GM06990 (cell line): ENCODE results near the gene MAD1L1.

Experiments
- DNase-seq: peaks from one replicate; pipeline ENCODE4 v3.0.0-alpha.2; 2011; ENCODE audit not compliant: insufficient read length; ENCODE audit errors: extremely low read depth
- H3K27me3 ChIP-seq: replicated peaks from 2 replicates; pipeline ENCODE4 v1.6.0; 2011; ENCODE audit warnings: low read length; ENCODE audit not compliant: control insufficient read depth, insufficient read depth
- H3K36me3 ChIP-seq: 2 replicates; pipeline ENCODE4 v1.5.1; 2011; ENCODE audit warnings: low read length; ENCODE audit not compliant: control insufficient read depth, insufficient read depth
- H3K4me3 ChIP-seq: replicated peaks from 2 replicates; pipeline ENCODE4 v1.5.1; 2011; ENCODE audit warnings: low read depth, mild to moderate bottlenecking, control low read depth, low read length
- TF ChIP-seq, protein P1 (sequence below): IDR thresholded peaks from 2 replicates; pipeline ENCODE4 v1.5.1; 2011; ENCODE audit warnings: low read length, control low read depth, mild to moderate bottlenecking, inconsistent platforms; ENCODE audit not compliant: insufficient read depth, poor library complexity, severe bottlenecking

The MAD1L1 gene

GRCh38 chr7:1943326-1943725 is 289.4 kb downstream of the MAD1L1 start:
- H3K27me3 ChIP-seq = no peaks in the 10 kb centered on the region
- TF ChIP-seq, protein P1, sequence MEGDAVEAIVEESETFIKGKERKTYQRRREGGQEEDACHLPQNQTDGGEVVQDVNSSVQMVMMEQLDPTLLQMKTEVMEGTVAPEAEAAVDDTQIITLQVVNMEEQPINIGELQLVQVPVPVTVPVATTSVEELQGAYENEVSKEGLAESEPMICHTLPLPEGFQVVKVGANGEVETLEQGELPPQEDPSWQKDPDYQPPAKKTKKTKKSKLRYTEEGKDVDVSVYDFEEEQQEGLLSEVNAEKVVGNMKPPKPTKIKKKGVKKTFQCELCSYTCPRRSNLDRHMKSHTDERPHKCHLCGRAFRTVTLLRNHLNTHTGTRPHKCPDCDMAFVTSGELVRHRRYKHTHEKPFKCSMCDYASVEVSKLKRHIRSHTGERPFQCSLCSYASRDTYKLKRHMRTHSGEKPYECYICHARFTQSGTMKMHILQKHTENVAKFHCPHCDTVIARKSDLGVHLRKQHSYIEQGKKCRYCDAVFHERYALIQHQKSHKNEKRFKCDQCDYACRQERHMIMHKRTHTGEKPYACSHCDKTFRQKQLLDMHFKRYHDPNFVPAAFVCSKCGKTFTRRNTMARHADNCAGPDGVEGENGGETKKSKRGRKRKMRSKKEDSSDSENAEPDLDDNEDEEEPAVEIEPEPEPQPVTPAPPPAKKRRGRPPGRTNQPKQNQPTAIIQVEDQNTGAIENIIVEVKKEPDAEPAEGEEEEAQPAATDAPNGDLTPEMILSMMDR = no peak
- no peaks in the 10 kb centered on the region; the same call in 1 of the 2 replicates for H3K36me3 ChIP-seq
- DNase-seq = no peak
- H3K4me3 ChIP-seq = no peak overlapping the region

- Histone ChIP-seq H3K27me3 (no peaks in the 10 kb centered on the region), H3K36me3 (no peaks in the 10 kb centered on the region; the same call in 1 of the 2 replicates), H3K4me3 (no peak overlapping the region)
- TF ChIP-seq, protein P1 = no peak
- DNase-seq = no peak
Measured at GRCh38 chr7:1942941-1943289, 289.8 kb downstream of the MAD1L1 start.

DNA sequence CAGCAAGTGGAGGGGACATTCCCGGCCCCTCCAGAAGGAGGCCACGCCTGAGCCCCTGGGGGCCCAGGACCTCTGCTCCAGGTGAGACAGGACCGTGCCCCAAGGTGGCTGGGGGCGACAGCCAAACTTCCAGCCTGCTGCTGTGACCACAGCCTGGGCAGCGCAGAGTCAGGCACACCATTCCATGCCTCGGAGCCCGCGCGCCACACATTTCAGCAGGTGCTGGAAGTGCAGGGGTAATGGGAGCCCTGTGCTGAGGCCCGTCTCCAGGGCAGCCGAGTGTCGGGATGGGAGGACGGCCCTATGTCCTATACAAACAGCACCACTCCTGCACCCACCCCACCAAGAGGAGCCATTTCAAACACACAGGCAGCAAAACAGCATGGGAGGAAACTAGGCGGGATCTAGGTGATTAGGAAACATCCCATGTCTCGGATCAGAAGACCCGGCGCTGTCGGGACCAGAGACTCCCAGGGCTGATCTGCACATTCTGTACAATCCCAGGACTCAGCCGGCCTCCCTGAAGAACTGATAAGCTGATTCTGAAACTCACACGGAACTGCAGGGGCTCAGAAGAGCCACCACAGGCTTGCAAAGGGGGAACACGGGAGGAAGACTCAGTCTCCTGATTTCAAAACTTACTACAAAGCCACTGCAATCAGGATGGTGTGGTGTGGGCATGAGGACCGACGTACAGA is 290.4 kb downstream of the MAD1L1 start:
- DNase-seq = no peak
- Histone ChIP-seq H3K36me3 (no peaks in the 10 kb centered on the region; the same call in 1 of the 2 replicates), H3K27me3 (no peaks in the 10 kb centered on the region), H3K4me3 (no peak overlapping the region)
- TF ChIP-seq, protein P1 = no peak

DNA sequence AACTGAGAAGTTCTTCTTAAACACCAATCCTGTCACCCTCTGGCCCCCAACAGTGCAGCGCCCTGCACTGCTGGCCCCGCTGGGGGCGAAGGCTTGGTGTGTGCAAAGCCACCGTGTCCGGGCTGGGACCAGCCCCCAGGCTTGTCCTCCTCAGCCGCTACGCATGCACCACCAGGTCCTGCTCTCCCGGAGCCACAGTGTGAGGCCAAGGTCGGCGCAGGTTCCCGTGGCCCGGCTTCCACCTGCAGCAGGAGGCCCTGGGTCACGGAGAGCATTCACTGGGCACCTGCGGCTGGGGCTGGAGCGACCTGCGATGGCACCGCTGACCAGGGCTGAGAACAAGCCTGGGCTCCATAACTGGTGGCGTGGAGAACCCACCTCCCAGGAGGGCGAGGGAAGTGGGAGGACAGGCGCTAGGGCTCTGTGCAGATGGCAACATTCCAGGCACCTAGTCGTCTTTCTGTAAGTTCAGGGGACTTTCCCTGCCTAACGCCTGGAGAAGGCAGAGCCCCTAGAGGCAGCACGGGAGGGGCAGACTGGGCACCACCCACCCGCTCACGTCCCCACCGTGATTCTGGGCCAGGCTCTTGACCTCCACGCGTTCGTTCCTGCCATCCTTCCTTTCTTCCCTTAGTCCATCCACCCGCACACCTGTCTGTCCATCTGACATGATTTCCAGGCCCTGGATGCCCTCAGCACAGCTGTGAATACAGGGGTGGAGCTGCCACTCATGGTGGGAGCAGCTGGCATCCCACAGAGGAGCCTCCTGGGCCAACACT is 291.1 kb downstream of the MAD1L1 start:
- H3K4me3 ChIP-seq = no peak overlapping the region
- peaks cover 3% of the 10 kb centered on the region; the same call in 1 of the 2 replicates for H3K36me3 ChIP-seq
- H3K27me3 ChIP-seq = no peaks in the 10 kb centered on the region
- TF ChIP-seq, protein P1 = no peak
- no peak for DNase-seq

DNA sequence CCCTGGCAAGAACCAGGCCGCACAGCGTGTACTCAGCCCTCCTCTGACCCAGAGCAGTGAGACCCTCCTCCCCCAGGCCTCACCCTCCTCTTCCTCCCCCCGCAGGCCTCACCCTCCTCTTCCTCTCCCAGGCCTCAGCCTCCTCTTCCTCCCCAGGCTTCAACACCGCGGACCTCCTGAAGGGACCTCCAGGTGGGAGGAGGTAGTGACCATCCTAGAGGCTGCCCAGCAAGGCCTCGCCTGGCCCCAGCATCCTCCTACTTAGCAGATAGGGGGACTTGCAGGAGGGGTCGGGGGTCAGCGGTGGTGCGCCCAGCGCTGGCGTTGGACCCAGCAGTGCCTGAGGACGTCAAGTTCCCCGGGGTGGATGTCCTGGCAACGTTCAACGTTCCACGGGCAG is 291.9 kb downstream of the MAD1L1 start:
- TF ChIP-seq, protein P1 = no peak
- DNase-seq = no peak
- Histone ChIP-seq H3K4me3 (peak overlapping the region; percentile 33), H3K27me3 (no peaks in the 10 kb centered on the region), H3K36me3 (peaks cover 9% of the 10 kb centered on the region)
